HepG2 (cell line): ENCODE results near the gene METAP1D. TPM values are rescaled to one million over a fixed set of nuclear protein-coding genes. Genes with fewer than 3 reads are reported as not detected.

Experiments
- BRF2 ChIP-seq: sonication (generic); formaldehyde crosslinking; IDR thresholded peaks from 2 replicates; pipeline ENCODE4 v1.8.1; 2022; ENCODE audit warnings: mild to moderate bottlenecking, missing genetic modification reagents
- CCDC6 ChIP-seq: sonication (generic); formaldehyde crosslinking; IDR thresholded peaks from 2 replicates; pipeline ENCODE4 v1.8.1; 2022; ENCODE audit warnings: mild to moderate bottlenecking, missing genetic modification reagents, moderate library complexity
- FOXO1 ChIP-seq: sonication (generic); formaldehyde crosslinking; IDR thresholded peaks from 2 replicates; pipeline ENCODE4 v1.4.0; 2020; ENCODE audit warnings: missing genetic modification reagents
- HBP1 ChIP-seq: IDR thresholded peaks from 2 replicates; pipeline ENCODE4 v1.6.1; 2016; ENCODE audit warnings: low read depth, control low read depth
- KLF15 ChIP-seq: sonication (generic); formaldehyde crosslinking; IDR thresholded peaks from 2 replicates; pipeline ENCODE4 v1.8.1; 2023; ENCODE audit warnings: borderline replicate concordance, mild to moderate bottlenecking, inconsistent platforms, missing genetic modification reagents, mixed read lengths
- MATR3 ChIP-seq: sonication (generic); formaldehyde crosslinking; IDR thresholded peaks from 2 replicates; pipeline ENCODE4 v1.4.0; 2020; ENCODE audit warnings: missing genetic modification reagents
- TIGD3 ChIP-seq: sonication (generic); formaldehyde crosslinking; IDR thresholded peaks from 2 replicates; pipeline ENCODE4 v1.5.1; 2020; ENCODE audit warnings: mild to moderate bottlenecking, missing genetic modification reagents, borderline replicate concordance
- ZBTB20 ChIP-seq: sonication (generic); formaldehyde crosslinking; IDR thresholded peaks from 2 replicates; pipeline ENCODE4 v1.8.1; 2023; ENCODE audit warnings: missing genetic modification reagents, low read depth, mild to moderate bottlenecking, borderline replicate concordance
- ZFP91 ChIP-seq: sonication (generic); formaldehyde crosslinking; IDR thresholded peaks from 2 replicates; pipeline ENCODE4 v1.9.0; 2022; ENCODE audit warnings: missing genetic modification reagents, mild to moderate bottlenecking, borderline replicate concordance
- ZFX ChIP-seq: sonication (generic); formaldehyde crosslinking; IDR thresholded peaks from 2 replicates; pipeline ENCODE4 v1.4.0; 2020; ENCODE audit warnings: mild to moderate bottlenecking, low read depth, missing genetic modification reagents, moderate library complexity
- ZNF142 ChIP-seq: sonication (generic); formaldehyde crosslinking; IDR thresholded peaks from 2 replicates; pipeline ENCODE4 v1.4.0; 2020; ENCODE audit warnings: missing genetic modification reagents
- ZNF230 ChIP-seq: sonication (generic); formaldehyde crosslinking; IDR thresholded peaks from 2 replicates; pipeline ENCODE4 v1.4.0; 2020; ENCODE audit warnings: mild to moderate bottlenecking, missing genetic modification reagents
- ZNF432 ChIP-seq: sonication (generic); formaldehyde crosslinking; IDR thresholded peaks from 2 replicates; pipeline ENCODE4 v1.5.0; 2020; ENCODE audit warnings: missing genetic modification reagents, mild to moderate bottlenecking, borderline replicate concordance
- ZNF598 ChIP-seq: sonication (generic); formaldehyde crosslinking; IDR thresholded peaks from 2 replicates; pipeline ENCODE4 v1.5.1; 2020; ENCODE audit warnings: mild to moderate bottlenecking, missing genetic modification reagents, borderline replicate concordance
- ZNF614 ChIP-seq: IDR thresholded peaks from 2 replicates; pipeline ENCODE4 v1.6.1; 2018; ENCODE audit warnings: missing biosample characterization, missing genetic modification reagents, inconsistent platforms, borderline replicate concordance
- ZNF615 ChIP-seq: sonication (generic); formaldehyde crosslinking; IDR thresholded peaks from 2 replicates; pipeline ENCODE4 v1.5.0; 2020; ENCODE audit warnings: mild to moderate bottlenecking, missing genetic modification reagents, borderline replicate concordance
- ZNF768 ChIP-seq: sonication (generic); formaldehyde crosslinking; IDR thresholded peaks from 2 replicates; pipeline ENCODE4 v1.4.0; 2020; ENCODE audit warnings: missing genetic modification reagents
- polyA plus RNA-seq, 8 experiments: library from polyadenylated mRNA; depleted of rRNA in 3 of 8; stranded (reverse) in 7 of 8; unstranded in 1 of 8; fragments of >200 nt; fragmentation: Illumina TruSeq in 4 of 8; extraction: Trizol in 4 of 8; gene quantifications; 2 replicates each; pipeline versions ENCODE4 v1.2.1 to v1.2.3, GENCODE V29; 2011 to 2016; ENCODE audit warnings: low read depth in 4 of 8, missing spikeins in 1 of 8, mixed read lengths in 1 of 8; ENCODE audit not compliant: insufficient read depth in 1 of 8
- total RNA-seq, 5 experiments: library from RNA; depleted of rRNA; stranded (reverse); fragments of >200 nt; fragmentation: Illumina TruSeq; extraction: Trizol; gene quantifications; 2 replicates each; pipeline ENCODE4 v1.2.3, GENCODE V29; 2016; ENCODE audit warnings: low read depth in 1 of 5

METAP1D gene
- total and polyA plus RNA-seq, 2 of the 13 experiments (the other 11 are each of a cell fraction or from before 2014, with no cell fraction given), result 14.7 to 21.6 TPM

- no peak for TF ChIP-seq ZBTB20
- 0 out of 2 replicates have a peak, but pooled peaks have one; percentile 9 for TF ChIP-seq ZNF768 (CRISPR knock-in tag)
- TF ChIP-seq ZNF230 (CRISPR knock-in tag), result 0 out of 2 replicates have a peak, but pooled peaks have one; percentile 2
- no peak for TF ChIP-seq BRF2
- TF ChIP-seq HBP1, result 0 out of 2 replicates have a peak, but pooled peaks have one; percentile 33
- peak; percentile 75; the same call in 1 of the 2 replicates for TF ChIP-seq ZNF615 (CRISPR knock-in tag)
- no peak for TF ChIP-seq MATR3 (CRISPR knock-in tag)
- TF ChIP-seq ZFX (CRISPR knock-in tag), result 0 out of 2 replicates have a peak, but pooled peaks have one; percentile 6
- TF ChIP-seq ZNF598 (CRISPR knock-in tag), result peak; percentile 66; the same call in 1 of the 2 replicates
- no peak for TF ChIP-seq ZNF432
- TF ChIP-seq CCDC6, result peak; percentile 39; the same call in 1 of the 2 replicates
- TF ChIP-seq ZNF142 (CRISPR knock-in tag), result 0 out of 2 replicates have a peak, but pooled peaks have one; percentile 65
- TF ChIP-seq KLF15 (CRISPR knock-in tag), result no peak
- TF ChIP-seq FOXO1 (CRISPR knock-in tag), result 0 out of 2 replicates have a peak, but pooled peaks have one; percentile 14
- no peak for TF ChIP-seq TIGD3 (CRISPR knock-in tag)
- TF ChIP-seq ZFP91 (CRISPR knock-in tag), result peak; percentile 61; the same call in 1 of the 2 replicates
- TF ChIP-seq ZNF614 (CRISPR knock-in tag), result 0 out of 2 replicates have a peak, but pooled peaks have one; percentile 9
Observed at GRCh38 chr2:172101821-172102390, 102.2 kb downstream of the METAP1D start (continued).
